Stimulated activated CD4-positive, alpha-beta T cell treated with anti-CD3 and anti-CD28 coated beads, Interleukin-15, amount 100 ng/mL, for 48 hours (primary cell): Measurements from ENCODE around the gene SNAPC3.
A peak's percentile ranks its signal among the peaks of the same experiment; 100 is the strongest.
"Not testable (repeated sequence)": the region's sequence is repeated elsewhere in the genome, so short reads cannot be mapped to it uniquely, and the experiment has no call there.

Experiments used
- DNase-seq, 2 donors: peaks; one replicate each; pipeline ENCODE4 v3.0.0-alpha.2; 2020; ENCODE audit warnings: low read depth in 2 of 2

The SNAPC3 gene

DNA sequence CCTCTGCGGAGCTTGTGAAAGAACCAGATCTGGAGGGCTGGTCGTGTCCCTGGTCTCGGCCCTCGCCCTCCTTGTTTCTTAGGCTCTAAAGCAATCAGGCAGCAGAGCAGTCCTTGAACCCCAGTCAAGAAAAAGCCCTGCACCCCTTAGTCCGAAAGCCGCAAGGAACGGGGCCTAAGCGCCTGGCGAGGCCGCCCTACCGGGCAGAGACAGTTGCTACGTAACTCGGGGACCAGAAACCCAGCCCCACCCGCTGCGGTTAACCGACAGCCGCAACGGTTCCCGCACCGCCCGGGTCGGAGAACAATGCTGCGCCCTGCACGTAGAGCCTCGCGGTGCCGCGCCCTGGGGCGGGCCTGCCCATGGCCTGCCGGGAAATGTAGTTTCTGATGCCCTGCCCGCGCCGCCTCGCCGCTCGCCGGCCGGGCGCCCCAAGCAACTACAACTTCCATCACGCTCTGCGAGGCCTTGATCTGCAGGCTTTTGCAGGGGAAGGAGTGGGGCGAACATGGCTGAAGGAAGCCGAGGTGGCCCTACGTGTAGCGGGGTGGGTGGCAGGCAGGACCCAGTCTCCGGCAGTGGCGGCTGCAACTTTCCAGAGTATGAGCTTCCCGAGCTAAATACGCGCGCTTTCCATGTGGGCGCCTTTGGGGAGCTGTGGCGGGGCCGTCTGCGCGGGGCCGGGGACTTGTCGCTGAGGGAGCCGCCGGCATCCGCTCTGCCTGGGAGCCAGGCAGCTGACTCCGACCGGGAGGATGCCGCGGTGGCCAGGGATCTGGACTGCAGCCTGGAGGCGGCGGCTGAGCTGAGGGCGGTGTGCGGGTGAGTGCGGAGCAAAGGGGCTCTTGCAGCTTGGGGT lies at the start of gene SNAPC3:
Gene SNAPC3, plus strand, starts transcription at position 505 of the 859 bp plus-strand sequence. Its CDS starts 4 bp downstream, at position 509.
- DNase-seq = peak; percentile 83 to 90

DNA sequence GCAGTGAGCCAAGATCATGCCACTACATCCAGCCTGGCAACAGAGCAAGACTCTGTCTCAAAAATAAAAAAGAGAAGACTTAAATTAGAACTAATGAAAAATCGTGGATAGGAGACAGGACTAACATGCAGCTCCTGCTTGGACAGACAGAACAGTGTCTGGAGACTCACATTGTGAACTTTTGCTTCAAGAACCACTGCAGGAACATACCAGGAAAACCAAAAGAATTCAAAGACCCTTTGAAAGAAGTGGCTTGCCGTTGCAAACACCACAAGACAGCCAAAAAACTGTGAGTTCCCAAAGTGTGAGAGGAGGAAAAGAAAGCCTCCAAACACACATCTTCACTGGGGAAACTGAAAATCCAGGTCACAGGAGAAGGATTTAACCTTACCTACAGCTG lies 48.8 kb upstream of the SNAPC3 start:
- no peak for DNase-seq

DNA sequence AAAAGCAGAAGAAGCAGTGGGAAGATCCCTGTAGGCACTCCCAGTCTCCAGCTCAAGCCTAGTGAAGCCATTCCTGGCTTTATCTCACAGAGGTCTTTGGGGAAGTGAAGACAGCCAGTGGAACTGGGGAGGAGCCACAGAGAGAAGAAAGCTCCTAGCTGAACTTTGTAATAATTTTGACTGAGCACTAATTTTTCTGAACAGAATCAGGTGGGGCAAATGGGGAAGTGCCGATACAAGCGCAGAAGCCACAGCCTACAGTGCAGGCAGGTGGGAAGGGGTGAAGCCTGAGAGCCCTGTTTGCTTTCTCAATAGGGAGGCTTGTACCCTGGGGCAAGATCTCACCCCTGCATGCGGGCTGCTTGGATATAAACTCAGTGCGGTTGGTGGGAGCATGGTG lies 48.4 kb upstream of the SNAPC3 start:
- no peak for DNase-seq

DNA sequence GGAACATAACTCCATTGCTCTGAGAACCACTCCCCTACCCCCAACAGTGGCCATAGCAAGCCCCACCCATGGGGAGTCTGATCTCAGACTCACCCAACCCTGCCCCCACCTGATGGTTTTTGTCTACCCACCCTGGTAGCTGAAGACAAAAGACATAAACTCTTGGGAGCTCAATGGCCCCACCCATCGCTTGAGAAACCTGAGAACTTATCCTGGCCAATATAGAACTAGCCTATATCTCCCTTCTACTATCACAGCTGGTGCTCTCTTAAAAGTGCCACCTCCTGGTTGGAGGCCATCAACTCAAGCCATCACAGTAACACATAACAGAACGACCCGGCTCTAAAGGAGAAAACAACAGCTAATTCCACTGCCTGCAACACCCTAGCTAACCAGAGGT lies 47.9 kb upstream of the SNAPC3 start:
- DNase-seq = no peak

DNA sequence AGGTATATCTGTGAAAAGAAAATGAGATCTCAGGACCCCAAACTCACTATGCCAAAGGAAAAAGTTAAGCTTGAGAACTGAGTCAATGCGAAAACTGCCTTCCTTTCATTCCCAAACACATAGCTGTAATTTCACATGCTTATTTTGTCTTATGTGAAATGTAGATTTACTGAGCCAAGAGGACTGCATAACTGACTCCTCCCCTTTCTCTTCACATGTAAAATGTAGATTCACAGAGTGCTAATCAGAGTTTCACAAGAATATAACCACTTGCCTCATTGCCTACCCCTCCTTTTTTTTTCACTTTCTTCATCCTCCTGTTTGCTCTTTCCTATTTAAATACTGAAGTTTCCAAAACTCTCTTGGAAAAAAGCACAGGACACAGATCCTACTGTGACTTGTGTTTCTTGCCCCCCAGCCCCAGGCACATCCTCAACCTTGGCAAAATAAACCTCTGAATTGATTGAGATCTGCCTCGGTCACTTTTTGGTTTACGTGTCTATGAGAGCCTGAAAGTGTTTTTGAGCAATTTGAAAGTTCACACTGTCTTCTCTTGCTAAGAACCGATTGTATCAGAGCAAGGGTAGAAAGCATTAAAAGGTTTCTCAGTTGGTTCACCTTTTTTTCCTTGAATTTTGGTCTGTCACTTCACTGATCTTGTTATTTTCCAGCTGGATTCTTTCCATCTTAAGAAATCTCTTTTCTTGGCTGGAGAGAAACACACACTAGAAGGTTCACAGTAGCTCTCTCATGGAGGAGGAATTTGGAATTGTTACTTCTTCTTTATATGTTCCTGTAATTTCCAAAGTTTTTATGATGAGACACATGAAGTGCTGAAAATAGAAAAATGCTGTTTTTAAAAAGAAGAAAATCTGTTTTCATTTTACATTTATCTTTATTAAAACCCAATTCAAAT lies 44.8 kb upstream of the SNAPC3 start:
- no peak for DNase-seq

DNA sequence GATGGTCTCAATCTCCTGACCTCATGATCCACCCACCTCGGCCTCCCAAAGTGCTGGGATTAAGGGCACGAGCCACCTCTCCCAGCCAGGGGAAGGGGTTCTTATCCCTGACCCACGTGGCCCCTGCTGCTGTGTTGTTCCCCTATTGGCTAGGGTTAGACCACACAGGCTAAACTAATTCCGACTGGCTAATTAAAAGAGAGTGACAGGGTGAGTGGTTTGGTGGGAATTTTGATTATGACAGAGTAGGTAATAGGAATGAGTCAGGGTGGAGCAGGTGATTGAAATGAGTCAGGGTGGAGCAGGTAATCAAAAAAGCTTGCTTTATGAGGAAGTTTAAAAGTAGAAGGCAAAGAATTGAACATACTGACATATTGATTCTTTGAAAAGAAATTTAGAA lies 43.4 kb upstream of the SNAPC3 start:
- not testable (repeated sequence) for DNase-seq

DNA sequence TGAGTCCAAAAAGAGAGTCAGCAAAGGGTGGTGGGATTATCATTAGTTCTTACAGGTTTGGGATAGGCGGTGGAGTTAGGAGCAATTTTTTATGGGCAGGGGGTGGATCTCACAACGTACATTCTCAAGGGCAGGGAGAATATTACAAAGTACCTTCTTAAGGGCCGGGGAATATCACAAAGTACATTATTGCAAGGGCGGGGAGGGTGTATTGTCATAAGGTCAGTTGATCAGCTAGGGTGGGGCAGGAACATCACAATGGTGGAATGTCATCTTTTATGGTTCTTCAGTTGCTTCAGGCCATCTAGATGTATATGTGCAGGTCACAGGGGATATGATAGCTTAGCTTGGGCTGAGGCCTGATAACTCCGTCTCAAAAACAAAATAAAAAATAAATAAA lies 42.8 kb upstream of the SNAPC3 start:
- not testable (repeated sequence) for DNase-seq

DNA sequence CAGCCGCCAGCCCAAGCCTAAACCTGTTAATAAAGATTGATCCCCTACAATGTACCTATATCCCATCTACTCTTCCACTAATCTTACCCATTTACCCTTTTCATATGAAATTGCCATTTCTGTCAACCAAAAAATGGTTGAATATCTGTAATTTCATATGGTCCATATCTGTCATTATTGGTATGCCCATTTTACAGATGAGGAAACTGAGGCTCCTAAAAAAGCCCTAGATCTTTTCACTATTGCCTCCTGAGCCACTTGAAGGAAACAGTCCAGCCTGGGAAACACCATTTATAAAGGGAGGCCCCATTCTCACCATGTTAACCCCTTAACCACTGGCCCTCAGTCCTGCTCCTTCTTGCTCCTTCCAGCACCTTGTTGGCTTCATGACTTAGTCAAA lies 41.2 kb upstream of the SNAPC3 start:
- no peak for DNase-seq

DNA sequence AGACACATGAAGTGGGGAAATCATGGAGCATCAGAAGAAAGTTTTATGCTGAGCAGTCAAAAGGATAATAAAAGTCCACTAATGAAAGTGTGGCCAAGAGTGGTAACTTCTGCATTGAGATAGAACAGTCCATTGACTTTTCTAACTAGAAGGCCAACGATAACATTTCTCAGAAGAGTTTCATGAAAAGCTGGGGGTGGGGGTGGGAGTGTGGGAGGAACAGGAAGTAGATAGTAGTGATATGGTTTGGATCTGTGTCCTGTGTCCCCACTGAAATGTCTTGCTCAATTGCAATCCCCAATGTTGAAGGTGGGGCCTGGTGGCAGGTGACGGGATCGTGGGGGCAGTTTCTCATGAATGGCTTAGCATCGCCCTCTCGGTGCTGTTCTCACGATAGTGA lies 36.2 kb upstream of the SNAPC3 start:
- DNase-seq = no peak

DNA sequence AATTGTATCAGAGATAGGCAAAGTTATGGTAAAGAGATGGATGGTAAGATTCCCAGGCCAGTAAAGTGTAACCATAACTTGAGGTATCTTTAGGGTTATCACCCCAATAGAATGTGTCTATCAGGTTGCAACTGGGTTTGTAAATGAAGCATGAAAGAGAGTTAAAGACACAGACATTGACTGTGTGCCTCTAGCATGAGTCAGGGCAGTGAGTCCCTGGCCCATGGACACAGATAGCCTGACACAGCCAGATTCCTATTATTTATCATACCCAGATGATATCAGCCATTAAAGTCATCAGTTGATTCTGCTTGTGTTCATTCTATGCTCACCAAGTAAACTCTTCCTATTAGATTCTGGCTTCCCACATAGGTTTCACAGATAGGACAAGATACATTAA lies 33.5 kb upstream of the SNAPC3 start:
- no peak for DNase-seq

DNA sequence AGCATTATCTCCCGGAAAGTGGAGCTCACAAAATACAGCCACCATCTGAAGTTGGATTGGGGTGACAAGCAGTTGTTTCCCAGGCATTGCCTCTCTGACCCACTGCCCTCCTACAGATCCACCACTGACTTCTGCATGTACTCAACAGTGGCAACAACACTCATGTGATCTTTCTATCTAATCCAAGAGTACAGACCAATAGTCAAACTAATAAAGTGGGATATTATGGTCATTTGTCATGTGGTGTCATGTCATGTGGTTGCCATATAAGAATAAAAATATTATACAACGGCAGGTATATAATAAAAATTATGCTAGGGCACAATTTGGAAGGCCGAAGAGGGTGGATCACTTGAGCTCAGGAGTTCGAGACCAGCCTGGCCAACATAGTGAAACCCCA lies 33.0 kb upstream of the SNAPC3 start:
- no peak for DNase-seq

DNA sequence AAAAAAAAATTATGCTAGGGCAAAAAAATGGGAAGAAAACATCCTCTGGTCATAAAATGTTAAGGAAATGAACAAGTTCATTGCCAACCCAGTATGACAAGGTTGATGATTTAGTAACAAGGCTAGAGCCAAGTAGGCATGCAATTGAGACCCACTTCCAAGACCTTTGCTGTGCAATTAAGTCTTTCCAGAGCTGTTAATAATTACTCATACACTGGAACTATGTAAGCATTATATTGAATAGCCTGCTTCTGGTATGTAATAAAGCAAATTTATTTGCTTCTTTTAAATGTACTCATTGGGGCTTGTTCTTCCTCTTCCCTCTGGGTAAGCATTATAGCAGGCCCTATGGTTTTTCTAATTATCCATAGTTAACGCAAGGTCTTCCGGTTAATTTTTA lies 32.5 kb upstream of the SNAPC3 start:
- no peak for DNase-seq

DNA sequence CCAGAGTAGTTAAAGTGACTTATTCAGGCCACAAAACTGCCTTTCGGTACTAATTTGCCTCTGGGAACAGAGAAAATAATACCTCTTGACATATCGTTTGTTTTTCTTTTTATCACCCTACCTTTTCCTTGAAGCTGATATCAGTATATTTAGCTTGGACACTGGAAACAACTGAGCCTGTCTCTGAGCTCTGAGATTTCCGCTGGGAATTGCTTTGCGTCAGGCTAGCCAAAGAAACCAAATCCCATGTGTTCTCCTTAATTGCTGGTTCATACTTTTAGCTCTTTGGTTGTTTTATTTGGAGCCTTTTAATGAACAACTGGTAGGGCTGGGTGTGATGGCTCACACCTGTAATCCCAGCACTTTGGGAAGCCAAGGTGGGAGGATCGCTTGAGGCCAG lies 30.3 kb upstream of the SNAPC3 start:
- no peak for DNase-seq

DNA sequence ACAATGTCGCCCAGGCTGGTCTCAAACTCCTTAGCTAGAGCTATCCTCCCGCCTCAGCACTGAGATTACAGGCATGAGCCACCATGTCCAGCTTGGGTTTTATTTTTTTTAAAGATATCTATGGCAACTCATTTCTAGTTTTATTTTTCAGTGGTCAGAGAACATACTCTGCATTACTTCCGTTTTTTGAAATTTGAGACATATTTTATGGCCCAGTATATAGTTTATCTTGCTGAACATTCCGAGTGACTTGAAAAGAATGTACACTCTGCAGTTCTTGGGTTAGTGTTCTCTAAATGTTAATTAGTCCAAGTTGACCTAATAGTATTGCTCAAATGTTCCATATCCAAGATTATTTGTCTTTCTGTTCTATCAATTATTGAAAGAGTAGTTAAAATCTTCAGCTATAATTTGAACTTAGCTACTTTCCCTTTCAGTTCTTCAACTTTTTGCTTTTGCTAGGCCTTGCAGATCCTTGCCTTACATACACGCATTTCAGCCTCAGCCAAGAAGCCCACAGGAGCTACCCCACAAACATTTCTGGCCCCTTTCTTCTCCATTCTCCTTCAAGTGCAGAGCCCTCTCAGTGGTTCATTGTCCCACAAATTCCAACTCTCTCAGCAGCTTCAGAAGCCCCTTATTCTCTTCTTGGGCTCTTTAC lies 22.3 kb upstream of the SNAPC3 start:
- DNase-seq = no peak

DNA sequence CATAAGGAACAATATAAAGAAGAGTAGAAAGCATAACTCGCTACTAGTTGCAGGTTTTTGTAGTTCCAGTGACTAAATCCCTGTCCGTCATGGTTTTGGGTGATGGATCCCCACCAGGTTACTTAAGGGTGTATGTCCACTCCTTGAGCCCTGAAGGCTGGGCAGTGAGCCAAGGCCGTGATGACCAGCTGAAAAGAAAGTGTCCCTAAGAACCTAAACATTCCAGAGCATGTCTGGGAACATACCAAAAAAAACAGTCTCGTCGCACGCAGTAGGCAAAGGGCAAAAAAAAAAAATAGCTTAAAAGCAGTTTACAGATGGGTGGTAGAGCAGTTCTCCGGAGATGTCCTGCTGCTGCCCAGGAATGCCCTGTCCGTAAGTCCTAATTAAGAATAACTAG lies 21.4 kb upstream of the SNAPC3 start:
- no peak for DNase-seq

DNA sequence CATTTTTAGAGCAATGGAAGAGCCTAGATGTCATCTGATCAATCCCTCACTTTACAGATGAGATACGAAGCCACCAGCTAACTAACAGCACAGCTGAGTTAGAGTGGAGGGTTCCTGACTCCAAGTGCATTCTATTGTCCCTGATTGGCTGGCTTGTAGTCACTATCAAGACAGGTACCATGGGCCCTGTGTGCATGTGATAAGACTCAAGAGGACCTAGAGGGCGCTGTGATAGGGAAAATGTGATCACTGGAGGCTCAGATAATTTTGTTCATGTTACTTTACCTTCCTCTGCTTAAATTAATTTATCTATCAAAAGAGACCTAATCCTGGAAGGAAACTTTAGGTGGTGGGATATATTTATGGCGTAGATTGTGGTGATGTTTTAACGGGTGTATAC lies 19.5 kb upstream of the SNAPC3 start:
- DNase-seq = no peak

DNA sequence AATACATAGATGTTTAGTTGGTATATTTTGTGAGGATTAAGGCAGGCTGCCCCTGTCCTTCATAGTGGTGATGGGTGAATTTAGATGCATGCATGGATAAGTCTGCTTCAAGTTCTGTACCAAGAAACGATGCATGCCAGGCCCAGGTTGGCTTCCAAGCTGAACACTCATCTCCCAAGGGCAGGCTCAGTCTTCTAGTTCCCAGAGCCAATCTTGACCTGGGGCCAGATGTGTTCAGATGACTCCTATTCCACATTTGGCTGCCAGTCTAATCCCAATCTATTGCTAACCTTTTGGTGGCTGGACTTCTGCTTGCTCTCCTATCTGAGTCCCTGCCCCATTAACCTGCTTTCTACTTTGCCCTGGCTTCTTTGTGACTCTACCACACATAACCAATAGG lies 18.5 kb upstream of the SNAPC3 start:
- DNase-seq = no peak

DNA sequence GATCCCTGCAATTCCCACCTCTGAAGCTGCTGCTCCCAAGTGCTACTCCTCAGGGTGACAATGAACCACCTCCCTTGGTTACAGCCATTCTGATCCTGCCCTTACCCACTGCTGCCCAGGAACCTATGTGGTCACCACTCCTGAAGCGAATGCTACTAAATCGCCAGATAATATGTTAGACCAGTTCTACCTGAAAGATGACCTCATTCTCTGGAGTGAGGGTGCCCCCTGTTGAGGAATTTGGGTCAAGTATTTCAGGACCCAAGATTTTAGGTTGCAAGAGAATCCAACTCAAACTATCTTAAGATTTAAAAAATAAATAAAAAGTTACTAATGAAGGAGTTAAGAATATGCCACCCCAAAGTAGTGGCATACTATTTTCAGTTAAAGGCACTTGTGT lies 5.8 kb upstream of the SNAPC3 start:
- DNase-seq = peak in 1 of 2 donors; percentile 13

DNA sequence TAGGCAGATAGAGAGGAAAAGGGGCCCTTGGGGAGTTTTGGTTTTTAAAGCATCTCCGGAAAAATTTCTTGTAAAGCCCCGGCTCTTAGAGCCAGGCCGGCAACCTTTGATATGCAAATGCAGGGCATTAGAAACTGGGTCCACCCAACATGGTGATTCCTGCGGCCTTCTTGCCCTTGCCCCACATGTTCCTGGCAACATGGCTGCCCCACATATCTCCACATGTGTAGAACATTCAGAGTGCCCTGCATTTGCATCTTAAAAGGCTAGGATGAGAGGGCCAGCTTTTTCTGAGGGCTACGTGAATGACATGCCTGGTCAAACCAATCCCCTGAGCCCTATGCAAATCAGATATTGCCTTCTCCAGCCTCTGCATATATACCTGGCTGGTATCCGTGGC lies 5.0 kb upstream of the SNAPC3 start:
- no peak for DNase-seq

DNA sequence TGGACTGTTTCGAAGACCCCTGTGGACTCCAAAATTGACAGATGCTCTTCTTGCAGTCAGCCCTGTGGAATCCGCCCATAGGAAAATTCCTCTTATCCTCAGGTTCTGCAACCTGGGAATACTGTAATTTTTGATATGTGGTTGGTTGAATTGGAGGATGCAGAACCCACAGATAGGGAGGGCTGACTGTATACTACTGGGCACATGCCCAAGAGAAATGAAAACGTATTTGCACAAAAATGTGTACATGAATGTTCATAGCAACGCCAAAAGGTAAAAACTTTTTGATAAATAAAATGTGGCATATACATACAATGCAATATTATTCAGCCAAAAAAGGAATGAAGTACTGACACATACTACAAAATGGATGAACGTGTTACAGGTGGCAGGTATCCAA lies 1.9 kb upstream of the SNAPC3 start:
- no peak for DNase-seq

DNA sequence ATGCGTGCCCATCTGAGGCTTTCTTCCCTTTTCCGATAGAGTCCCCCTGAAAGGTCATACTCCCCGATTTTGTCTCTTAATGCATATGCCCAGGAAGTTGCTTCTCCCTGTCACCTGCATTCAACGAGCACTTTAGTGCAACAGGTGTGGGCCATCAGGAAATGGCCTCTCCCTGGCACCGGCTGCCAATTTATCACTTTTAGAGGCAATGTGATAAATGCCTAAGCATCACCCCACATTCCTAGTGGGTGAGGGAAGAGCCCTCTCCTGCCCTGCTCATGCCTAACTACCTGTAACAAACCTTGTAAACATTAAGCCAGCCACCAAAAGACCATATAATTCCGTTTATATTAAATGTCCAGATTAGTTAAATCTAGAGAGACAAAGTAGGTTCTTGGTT lies 1.1 kb upstream of the SNAPC3 start:
- no peak for DNase-seq

DNA sequence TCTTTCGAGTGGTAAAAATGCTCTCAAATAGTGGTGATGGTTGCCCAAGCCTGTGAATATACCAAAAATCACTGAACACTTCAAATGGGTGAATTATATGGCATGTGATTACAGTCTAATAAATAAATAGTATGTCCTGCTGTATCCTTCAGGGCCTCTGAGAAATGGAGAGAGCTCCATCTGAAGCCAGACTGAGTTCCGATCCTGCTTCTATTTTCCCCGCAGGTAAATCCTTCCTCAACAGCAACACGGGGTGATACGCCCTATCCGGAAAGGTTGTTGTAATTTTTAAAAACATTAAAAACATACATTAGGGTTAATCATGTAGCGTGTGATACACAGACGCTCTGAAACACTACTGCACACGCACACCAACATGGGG lies 695 bp upstream of the SNAPC3 start:
- DNase-seq = no peak
